ENCODE measurements around the gene ROMO1.

ROMO1 gene

GRCh38 chr20:35731862-35732643, 32.8 kb downstream of the ROMO1 start:
- DNase-seq (ENCODE audit: extremely low spot score): no peak
- TF ChIP-seq FOXA1 (IDR thresholded peaks at IDR 0.05) (no peak), CTBP1 (IDR thresholded peaks at IDR 0.05; ENCODE audit: borderline replicate concordance) (no peak), SP1 (IDR thresholded peaks at IDR 0.05) (no peak), HDGF (IDR thresholded peaks at IDR 0.05; ENCODE audit: borderline replicate concordance) (no peak), FOXK2 (IDR thresholded peaks at IDR 0.05) (no peak), FOXM1 (IDR thresholded peaks at IDR 0.05; ENCODE audit: borderline replicate concordance) (no peak), ARNT (IDR thresholded peaks at IDR 0.05) (no peak), BHLHE40 (IDR thresholded peaks at IDR 0.05; ENCODE audit: borderline replicate concordance) (no peak)
- CTCF ChIA-PET: no interaction called here
- POLR2A ChIA-PET: no interaction called here

- CTCF ChIA-PET: no interaction called here
- POLR2A ChIA-PET: no interaction called here
These were observed 33.4 kb downstream of the ROMO1 start for GRCh38 chr20:35732644-35732982.

GRCh38 chr20:35734374-35734773, 35.2 kb downstream of the ROMO1 start:
- TF ChIP-seq SP1 (IDR thresholded peaks at IDR 0.05) (no peak), FOXM1 (IDR thresholded peaks at IDR 0.05; ENCODE audit: borderline replicate concordance) (no peak), FOXK2 (IDR thresholded peaks at IDR 0.05) (no peak), NFRKB (IDR thresholded peaks at IDR 0.05) (no peak), ELF4 (IDR thresholded peaks at IDR 0.05) (no peak), LEF1 (IDR thresholded peaks at IDR 0.05; ENCODE audit: borderline replicate concordance) (no peak), TARDBP (IDR thresholded peaks at IDR 0.05) (no peak), SUZ12 (IDR thresholded peaks at IDR 0.05) (no peak), ZNF384 (IDR thresholded peaks at IDR 0.05) (no peak), PKNOX1 (IDR thresholded peaks at IDR 0.05) (no peak), ARNT (IDR thresholded peaks at IDR 0.05) (no peak), L3MBTL2 (conservative IDR thresholded peaks at IDR 0.05) (no peak), FOXA1 (IDR thresholded peaks at IDR 0.05) (no peak), CTBP1 (IDR thresholded peaks at IDR 0.05; ENCODE audit: borderline replicate concordance) (no peak), HDGF (IDR thresholded peaks at IDR 0.05; ENCODE audit: borderline replicate concordance) (no peak), BHLHE40 (IDR thresholded peaks at IDR 0.05; ENCODE audit: borderline replicate concordance) (no peak)
- ChIA-PET CTCF (no interaction called here), POLR2A (interaction anchor here (1.4 kb wide), 1 partner anchor 11 kb away, joined by 3 read pairs; no protein-coding TSS in a partner anchor)
- no peak for DNase-seq (ENCODE audit: extremely low spot score)

More at GRCh38 chr20:35732644-35732982, 33.4 kb downstream of the ROMO1 start:
- TF ChIP-seq FOXM1 (IDR thresholded peaks at IDR 0.05; ENCODE audit: borderline replicate concordance): no peak
- TF ChIP-seq ARNT (IDR thresholded peaks at IDR 0.05): no peak
- TF ChIP-seq FOXK2 (IDR thresholded peaks at IDR 0.05): no peak
- no peak for TF ChIP-seq CTBP1 (IDR thresholded peaks at IDR 0.05; ENCODE audit: borderline replicate concordance)
- no peak for TF ChIP-seq TARDBP (IDR thresholded peaks at IDR 0.05)
- no peak for TF ChIP-seq BHLHE40 (IDR thresholded peaks at IDR 0.05; ENCODE audit: borderline replicate concordance)
- DNase-seq (ENCODE audit: extremely low spot score): no peak

DNA sequence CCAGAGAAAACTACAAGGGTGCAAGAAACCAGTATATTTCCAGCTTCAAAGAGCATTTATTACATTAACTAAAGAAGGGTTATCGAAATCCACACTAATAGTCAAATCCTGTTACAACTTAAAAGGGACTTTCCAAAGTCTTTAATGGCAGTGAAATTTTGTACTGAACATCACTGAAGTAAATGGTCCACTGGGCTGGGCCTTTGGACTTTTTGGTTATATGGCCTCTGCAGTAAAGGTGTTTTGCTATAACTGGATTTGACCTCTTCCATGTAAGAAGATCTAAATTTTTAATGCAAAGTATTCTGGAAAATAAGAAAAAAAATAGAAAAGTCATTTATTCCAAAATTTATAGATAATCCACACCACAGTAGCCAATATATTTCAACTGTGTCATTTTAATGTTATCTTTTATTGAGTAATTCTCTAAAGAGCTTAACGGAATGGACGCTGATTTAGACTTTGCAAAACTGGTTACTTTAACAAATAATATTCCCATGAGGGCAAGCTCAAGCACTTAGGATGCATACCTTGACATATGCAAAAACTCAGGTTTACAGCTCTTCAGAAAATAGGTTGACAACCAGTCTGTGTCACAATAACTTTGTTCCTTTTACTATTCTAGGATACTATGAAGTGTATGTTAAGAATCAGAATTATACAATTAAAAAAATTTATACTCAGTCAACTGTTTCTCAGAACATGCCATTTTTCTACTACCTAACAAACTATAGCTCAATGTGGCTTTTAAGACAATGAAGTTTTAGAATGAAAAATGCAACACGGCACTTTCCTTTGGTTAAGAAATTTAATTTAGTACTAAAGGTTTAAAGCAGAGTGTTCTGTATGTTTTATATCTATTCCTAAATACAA, 35.8 kb downstream of the ROMO1 start:
- ChIA-PET POLR2A (interaction anchor here (1.4 kb wide), 1 partner anchor 11 kb away, joined by 3 read pairs; no protein-coding TSS in a partner anchor), CTCF (no interaction called here)
- TF ChIP-seq FOXA1 (IDR thresholded peaks at IDR 0.05): no peak
- TF ChIP-seq L3MBTL2 (conservative IDR thresholded peaks at IDR 0.05): no peak
- no peak for TF ChIP-seq SP1 (IDR thresholded peaks at IDR 0.05)
- TF ChIP-seq BHLHE40 (IDR thresholded peaks at IDR 0.05; ENCODE audit: borderline replicate concordance): no peak
- no peak for TF ChIP-seq FOXM1 (IDR thresholded peaks at IDR 0.05; ENCODE audit: borderline replicate concordance)
- no peak for TF ChIP-seq NFRKB (IDR thresholded peaks at IDR 0.05)
- TF ChIP-seq ELF4 (IDR thresholded peaks at IDR 0.05): no peak
- TF ChIP-seq ZNF384 (IDR thresholded peaks at IDR 0.05): no peak
- TF ChIP-seq ARNT (IDR thresholded peaks at IDR 0.05): no peak
- TF ChIP-seq CTBP1 (IDR thresholded peaks at IDR 0.05; ENCODE audit: borderline replicate concordance): no peak
- no peak for TF ChIP-seq LEF1 (IDR thresholded peaks at IDR 0.05; ENCODE audit: borderline replicate concordance)
- TF ChIP-seq SUZ12 (IDR thresholded peaks at IDR 0.05): no peak
- no peak for TF ChIP-seq FOXK2 (IDR thresholded peaks at IDR 0.05)
- no peak for TF ChIP-seq HDGF (IDR thresholded peaks at IDR 0.05; ENCODE audit: borderline replicate concordance)
- no peak for TF ChIP-seq PKNOX1 (IDR thresholded peaks at IDR 0.05)
- TF ChIP-seq TARDBP (IDR thresholded peaks at IDR 0.05): no peak
- no peak for DNase-seq (ENCODE audit: extremely low spot score)

DNA sequence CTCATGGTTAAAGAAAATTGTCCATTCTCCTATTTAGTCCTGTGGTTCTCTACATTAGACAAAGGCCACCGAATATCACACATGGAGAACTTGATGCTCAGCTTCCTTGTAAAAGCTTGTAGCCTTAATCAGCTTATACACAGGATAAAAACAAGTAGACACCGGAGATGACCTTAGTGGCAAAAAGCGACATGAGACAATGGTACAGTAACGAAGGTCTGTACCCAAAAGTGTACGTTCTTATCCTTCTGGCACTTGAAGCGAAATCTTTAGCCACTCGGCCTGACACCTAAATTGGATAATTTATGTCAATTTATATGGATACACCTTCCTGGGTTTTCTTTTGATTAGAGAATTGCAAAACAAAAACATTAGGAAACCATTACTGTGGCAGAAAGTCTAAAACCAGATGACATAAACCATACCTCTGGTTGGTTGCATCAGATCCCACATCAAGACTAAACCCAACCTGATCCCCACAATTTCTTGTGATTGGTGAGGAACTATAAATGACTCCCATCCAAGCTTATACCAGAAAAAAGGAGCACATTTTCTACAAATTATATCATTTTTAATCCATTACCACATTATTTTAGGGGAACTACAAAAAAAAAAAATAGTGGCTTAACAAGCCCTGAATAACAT, 36.7 kb downstream of the ROMO1 start:
- DNase-seq (ENCODE audit: extremely low spot score): no peak
- CTCF ChIA-PET: no interaction called here
- POLR2A ChIA-PET: interaction anchor here (0.7 kb wide), 1 partner anchor 146 kb away, joined by 3 read pairs; no protein-coding TSS in a partner anchor
- TF ChIP-seq FOXA1 (IDR thresholded peaks at IDR 0.05): no peak
- TF ChIP-seq LEF1 (IDR thresholded peaks at IDR 0.05; ENCODE audit: borderline replicate concordance): no peak
- no peak for TF ChIP-seq FOXM1 (IDR thresholded peaks at IDR 0.05; ENCODE audit: borderline replicate concordance)
- TF ChIP-seq TARDBP (IDR thresholded peaks at IDR 0.05): no peak
- no peak for TF ChIP-seq BHLHE40 (IDR thresholded peaks at IDR 0.05; ENCODE audit: borderline replicate concordance)
- TF ChIP-seq SUZ12 (IDR thresholded peaks at IDR 0.05): no peak
- no peak for TF ChIP-seq NFRKB (IDR thresholded peaks at IDR 0.05)
- TF ChIP-seq FOXK2 (IDR thresholded peaks at IDR 0.05): no peak
- TF ChIP-seq ARNT (IDR thresholded peaks at IDR 0.05): no peak
- TF ChIP-seq HDGF (IDR thresholded peaks at IDR 0.05; ENCODE audit: borderline replicate concordance): no peak
- TF ChIP-seq SP1 (IDR thresholded peaks at IDR 0.05): no peak
- no peak for TF ChIP-seq L3MBTL2 (conservative IDR thresholded peaks at IDR 0.05)
- no peak for TF ChIP-seq PKNOX1 (IDR thresholded peaks at IDR 0.05)
- TF ChIP-seq ELF4 (IDR thresholded peaks at IDR 0.05): no peak
- no peak for TF ChIP-seq CTBP1 (IDR thresholded peaks at IDR 0.05; ENCODE audit: borderline replicate concordance)
- TF ChIP-seq ZNF384 (IDR thresholded peaks at IDR 0.05): no peak
